ENCODE data around the gene HYOU1. TPM values are rescaled to one million over a fixed set of nuclear protein-coding genes. Genes with fewer than 3 reads are reported as not detected.
"Not testable (repeated sequence)": the region's sequence is repeated elsewhere in the genome, so short reads cannot be mapped to it uniquely, and the experiment has no call there.

HYOU1 gene
- total RNA-seq, 1 donor from 2014 or later: 301 TPM

DNA sequence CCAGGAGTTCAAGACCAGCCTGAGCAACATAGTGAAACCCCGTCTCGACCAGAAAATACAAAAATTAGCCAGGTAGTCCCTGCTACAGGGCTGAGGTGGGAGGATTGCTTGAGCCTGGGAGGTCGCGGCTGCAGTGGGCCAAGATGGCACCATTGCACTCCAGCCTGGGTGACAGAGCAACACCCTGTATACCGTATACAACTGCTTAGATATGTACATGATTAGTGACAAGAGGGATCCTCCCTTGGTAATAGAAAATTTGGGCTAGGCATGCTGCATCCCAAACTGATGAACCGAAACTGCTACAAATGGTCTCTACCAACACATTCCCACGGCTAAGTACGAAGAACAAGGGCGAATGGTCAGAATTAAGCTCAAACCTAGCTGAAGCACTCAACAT lies 14.1 kb downstream of the HYOU1 start:
- TF ChIP-seq, protein P1, sequence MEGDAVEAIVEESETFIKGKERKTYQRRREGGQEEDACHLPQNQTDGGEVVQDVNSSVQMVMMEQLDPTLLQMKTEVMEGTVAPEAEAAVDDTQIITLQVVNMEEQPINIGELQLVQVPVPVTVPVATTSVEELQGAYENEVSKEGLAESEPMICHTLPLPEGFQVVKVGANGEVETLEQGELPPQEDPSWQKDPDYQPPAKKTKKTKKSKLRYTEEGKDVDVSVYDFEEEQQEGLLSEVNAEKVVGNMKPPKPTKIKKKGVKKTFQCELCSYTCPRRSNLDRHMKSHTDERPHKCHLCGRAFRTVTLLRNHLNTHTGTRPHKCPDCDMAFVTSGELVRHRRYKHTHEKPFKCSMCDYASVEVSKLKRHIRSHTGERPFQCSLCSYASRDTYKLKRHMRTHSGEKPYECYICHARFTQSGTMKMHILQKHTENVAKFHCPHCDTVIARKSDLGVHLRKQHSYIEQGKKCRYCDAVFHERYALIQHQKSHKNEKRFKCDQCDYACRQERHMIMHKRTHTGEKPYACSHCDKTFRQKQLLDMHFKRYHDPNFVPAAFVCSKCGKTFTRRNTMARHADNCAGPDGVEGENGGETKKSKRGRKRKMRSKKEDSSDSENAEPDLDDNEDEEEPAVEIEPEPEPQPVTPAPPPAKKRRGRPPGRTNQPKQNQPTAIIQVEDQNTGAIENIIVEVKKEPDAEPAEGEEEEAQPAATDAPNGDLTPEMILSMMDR (IDR thresholded peaks at IDR 0.05; ENCODE audit: insufficient read depth, low read length, severe bottlenecking): no peak
- FAIRE-seq (no peak), DNase-seq (ENCODE audit: low read depth) (no peak)
- Histone ChIP-seq H3K4me3 (ENCODE audit: low read depth, low read length) (no peak overlapping the region), H3K36me3 (ENCODE audit: control insufficient read depth, insufficient read depth, low read length) (peaks cover 16% of the 10 kb centered on the region), H3K27me3 (ENCODE audit: control insufficient read depth, insufficient read depth, low read length) (no peaks in the 10 kb centered on the region)

DNA sequence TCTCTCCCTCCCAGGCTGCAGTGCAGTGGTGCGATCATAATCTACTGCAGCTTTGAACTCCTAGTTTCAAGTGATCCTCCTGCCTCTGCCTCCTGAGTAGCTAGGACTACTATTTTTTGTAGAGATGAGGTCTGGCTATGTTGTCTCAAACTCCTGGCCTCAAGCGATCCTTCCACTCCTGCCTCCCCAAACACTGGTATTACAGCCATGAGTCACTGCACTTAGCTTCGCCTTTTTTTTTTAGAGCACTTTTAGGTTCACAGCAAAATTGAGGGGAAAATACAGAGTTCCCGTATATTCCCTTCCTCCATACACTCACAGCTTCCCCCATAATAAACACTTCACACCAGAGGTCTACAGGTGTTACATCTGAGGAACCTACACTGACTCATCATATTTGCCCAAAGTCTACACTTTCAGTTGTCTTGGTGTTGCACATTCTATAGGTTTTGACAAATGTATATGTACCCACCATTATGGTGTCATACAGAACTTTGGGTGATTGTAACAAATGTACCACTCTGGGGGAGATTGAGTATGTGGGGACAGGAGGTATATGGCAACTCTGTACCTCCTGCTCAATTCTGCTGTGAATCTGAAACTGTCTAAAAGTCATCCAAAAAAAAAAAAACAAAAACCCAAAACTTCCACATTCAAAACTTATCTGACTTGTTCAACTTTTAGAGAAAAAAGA lies 15.0 kb downstream of the HYOU1 start:
- H3K27me3 ChIP-seq (ENCODE audit: control insufficient read depth, insufficient read depth, low read length): no peaks in the 10 kb centered on the region
- H3K36me3 ChIP-seq (ENCODE audit: control insufficient read depth, insufficient read depth, low read length): peaks cover 10% of the 10 kb centered on the region
- H3K4me3 ChIP-seq (ENCODE audit: low read depth, low read length): no peak overlapping the region
- DNase-seq (ENCODE audit: low read depth) (no peak), FAIRE-seq (no peak)
- TF ChIP-seq, protein P1 (IDR thresholded peaks at IDR 0.05; ENCODE audit: insufficient read depth, low read length, severe bottlenecking): no peak

- H3K27me3 ChIP-seq (ENCODE audit: control insufficient read depth, insufficient read depth, low read length); H3K4me3 ChIP-seq (ENCODE audit: low read depth, low read length); FAIRE-seq; H3K36me3 ChIP-seq (ENCODE audit: control insufficient read depth, insufficient read depth, low read length); DNase-seq (ENCODE audit: low read depth): not testable (repeated sequence)
Measured at GRCh38 chr11:119039471-119039870, 17.5 kb downstream of the HYOU1 start.

DNA sequence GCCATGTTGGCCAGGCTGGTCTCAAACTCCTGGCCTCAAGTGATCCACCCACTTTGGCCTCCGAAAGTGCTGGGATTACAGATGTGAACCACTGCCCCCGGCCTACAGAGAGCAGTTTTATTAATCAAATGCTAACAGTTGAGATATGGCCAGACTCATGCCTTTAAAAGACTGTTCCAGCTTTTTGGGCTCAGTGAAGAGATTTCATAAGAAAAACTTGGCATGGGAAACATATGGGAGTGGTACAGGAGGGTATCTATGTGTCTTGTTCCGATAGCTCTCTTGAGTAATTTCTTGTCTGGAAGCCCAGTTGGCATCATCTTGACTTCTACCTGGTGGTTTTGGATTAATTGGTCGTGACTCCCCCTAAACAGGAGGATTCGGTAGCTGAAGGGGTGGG lies 18.1 kb downstream of the HYOU1 start:
- FAIRE-seq: no peak
- H3K36me3 ChIP-seq (ENCODE audit: control insufficient read depth, insufficient read depth, low read length): no peaks in the 10 kb centered on the region
- TF ChIP-seq, protein P1 (IDR thresholded peaks at IDR 0.05; ENCODE audit: insufficient read depth, low read length, severe bottlenecking): no peak
- H3K4me3 ChIP-seq (ENCODE audit: low read depth, low read length): no peak overlapping the region
- H3K27me3 ChIP-seq (ENCODE audit: control insufficient read depth, insufficient read depth, low read length): no peaks in the 10 kb centered on the region
- DNase-seq (ENCODE audit: low read depth): no peak

GRCh38 chr11:119034813-119035212 lies 22.2 kb downstream of the HYOU1 start:
- Histone ChIP-seq H3K27me3 (ENCODE audit: control insufficient read depth, insufficient read depth, low read length) (no peaks in the 10 kb centered on the region), H3K36me3 (ENCODE audit: control insufficient read depth, insufficient read depth, low read length) (no peaks in the 10 kb centered on the region), H3K4me3 (ENCODE audit: low read depth, low read length) (no peak overlapping the region)
- TF ChIP-seq, protein P1 (IDR thresholded peaks at IDR 0.05; ENCODE audit: insufficient read depth, low read length, severe bottlenecking): no peak
- DNase-seq (ENCODE audit: low read depth) (no peak), FAIRE-seq (no peak)

- not testable (repeated sequence) for FAIRE-seq; H3K4me3 ChIP-seq (ENCODE audit: low read depth, low read length); H3K27me3 ChIP-seq (ENCODE audit: control insufficient read depth, insufficient read depth, low read length); DNase-seq (ENCODE audit: low read depth); H3K36me3 ChIP-seq (ENCODE audit: control insufficient read depth, insufficient read depth, low read length)
Measured at GRCh38 chr11:119033421-119033820, 23.6 kb downstream of the HYOU1 start.

- H3K36me3 ChIP-seq (ENCODE audit: control insufficient read depth, insufficient read depth, low read length): peaks cover under 1% of the 10 kb centered on the region
- H3K4me3 ChIP-seq (ENCODE audit: low read depth, low read length): no peak overlapping the region
- TF ChIP-seq, protein P1 (IDR thresholded peaks at IDR 0.05; ENCODE audit: insufficient read depth, low read length, severe bottlenecking): no peak
- DNase-seq (ENCODE audit: low read depth) (no peak), FAIRE-seq (no peak)
- no peaks in the 10 kb centered on the region for H3K27me3 ChIP-seq (ENCODE audit: control insufficient read depth, insufficient read depth, low read length)
Measured at GRCh38 chr11:119031912-119032280, 25.1 kb downstream of the HYOU1 start.

All from bronchial epithelial cell (primary cell).